SKM-1 treated with dmso at 0.1 percent for 144 hours (cell line): ENCODE results near the gene BEAN1.
"Not testable (repeated sequence)": the region's sequence is repeated elsewhere in the genome, so short reads cannot be mapped to it uniquely, and the experiment has no call there.

Experiments
- DNase-seq: peaks from one replicate; lab custom pipeline; 2025; ENCODE audit not compliant: unreplicated experiment; lab: John Stamatoyannopoulos, UW

The BEAN1 gene

GRCh38 chr16:66483689-66484452 lies 56.8 kb downstream of the BEAN1 start:
- DNase-seq: peak; percentile 58

GRCh38 chr16:66484453-66485213 lies 57.5 kb downstream of the BEAN1 start:
- no peak for DNase-seq

GRCh38 chr16:66485376-66485775 lies 58.3 kb downstream of the BEAN1 start:
- DNase-seq: no peak

GRCh38 chr16:66486199-66486772 lies 59.2 kb downstream of the BEAN1 start:
- no peak for DNase-seq

- DNase-seq: peak; percentile 20
Measured at GRCh38 chr16:66486773-66487579, 59.9 kb downstream of the BEAN1 start.

GRCh38 chr16:66487580-66488275 lies 60.6 kb downstream of the BEAN1 start:
- no peak for DNase-seq

GRCh38 chr16:66488505-66488904 lies 61.4 kb downstream of the BEAN1 start:
- no peak for DNase-seq

- no peak for DNase-seq
Measured at GRCh38 chr16:66489385-66489784, 62.3 kb downstream of the BEAN1 start.

GRCh38 chr16:66489818-66490217 lies 62.7 kb downstream of the BEAN1 start:
- DNase-seq: no peak

GRCh38 chr16:66490774-66491715 lies 64.0 kb downstream of the BEAN1 start:
- no peak for DNase-seq

- no peak for DNase-seq
Measured at GRCh38 chr16:66491716-66492064, 64.6 kb downstream of the BEAN1 start.

GRCh38 chr16:66493490-66494401 lies 66.7 kb downstream of the BEAN1 start:
- DNase-seq: no peak

- no peak for DNase-seq
Measured at GRCh38 chr16:66494916-66495315, 67.8 kb downstream of the BEAN1 start.

- no peak for DNase-seq
Measured at GRCh38 chr16:66495440-66495839, 68.3 kb downstream of the BEAN1 start.

GRCh38 chr16:66496226-66496625 lies 69.1 kb downstream of the BEAN1 start:
- DNase-seq: not testable (repeated sequence)

- not testable (repeated sequence) for DNase-seq
Measured at GRCh38 chr16:66497921-66498320, 70.8 kb downstream of the BEAN1 start.

GRCh38 chr16:66501563-66501962 lies 74.5 kb downstream of the BEAN1 start:
- DNase-seq: not testable (repeated sequence)
